ENCODE measurements around the gene CERS5.

DNA sequence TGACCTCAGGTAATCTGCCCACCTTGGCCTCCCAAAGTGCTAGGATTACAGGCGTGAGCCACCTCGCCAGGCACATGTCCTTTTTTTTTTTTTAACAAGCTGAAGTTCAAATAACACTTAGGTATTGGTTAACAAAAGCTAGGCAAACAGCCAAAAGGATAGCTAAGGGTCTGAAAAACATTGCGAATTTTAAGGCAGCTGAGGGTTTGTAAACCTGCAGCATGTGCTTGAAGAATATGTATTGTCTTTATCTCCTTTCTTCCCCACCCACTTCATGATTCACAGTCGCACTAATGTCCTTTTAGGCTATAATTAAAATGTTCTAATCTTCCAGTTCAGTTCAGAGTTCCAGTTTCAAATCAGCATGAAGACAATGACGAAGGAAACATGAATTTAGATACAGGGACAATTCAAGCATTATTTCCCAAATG is 30.1 kb upstream of the CERS5 start:
- TF ChIP-seq, protein P1, sequence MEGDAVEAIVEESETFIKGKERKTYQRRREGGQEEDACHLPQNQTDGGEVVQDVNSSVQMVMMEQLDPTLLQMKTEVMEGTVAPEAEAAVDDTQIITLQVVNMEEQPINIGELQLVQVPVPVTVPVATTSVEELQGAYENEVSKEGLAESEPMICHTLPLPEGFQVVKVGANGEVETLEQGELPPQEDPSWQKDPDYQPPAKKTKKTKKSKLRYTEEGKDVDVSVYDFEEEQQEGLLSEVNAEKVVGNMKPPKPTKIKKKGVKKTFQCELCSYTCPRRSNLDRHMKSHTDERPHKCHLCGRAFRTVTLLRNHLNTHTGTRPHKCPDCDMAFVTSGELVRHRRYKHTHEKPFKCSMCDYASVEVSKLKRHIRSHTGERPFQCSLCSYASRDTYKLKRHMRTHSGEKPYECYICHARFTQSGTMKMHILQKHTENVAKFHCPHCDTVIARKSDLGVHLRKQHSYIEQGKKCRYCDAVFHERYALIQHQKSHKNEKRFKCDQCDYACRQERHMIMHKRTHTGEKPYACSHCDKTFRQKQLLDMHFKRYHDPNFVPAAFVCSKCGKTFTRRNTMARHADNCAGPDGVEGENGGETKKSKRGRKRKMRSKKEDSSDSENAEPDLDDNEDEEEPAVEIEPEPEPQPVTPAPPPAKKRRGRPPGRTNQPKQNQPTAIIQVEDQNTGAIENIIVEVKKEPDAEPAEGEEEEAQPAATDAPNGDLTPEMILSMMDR (IDR thresholded peaks at IDR 0.05) = no peak
- TF ChIP-seq GATA2 (CRISPR knock-in tag; IDR thresholded peaks at IDR 0.05) = no peak
- TF ChIP-seq, protein P2, sequence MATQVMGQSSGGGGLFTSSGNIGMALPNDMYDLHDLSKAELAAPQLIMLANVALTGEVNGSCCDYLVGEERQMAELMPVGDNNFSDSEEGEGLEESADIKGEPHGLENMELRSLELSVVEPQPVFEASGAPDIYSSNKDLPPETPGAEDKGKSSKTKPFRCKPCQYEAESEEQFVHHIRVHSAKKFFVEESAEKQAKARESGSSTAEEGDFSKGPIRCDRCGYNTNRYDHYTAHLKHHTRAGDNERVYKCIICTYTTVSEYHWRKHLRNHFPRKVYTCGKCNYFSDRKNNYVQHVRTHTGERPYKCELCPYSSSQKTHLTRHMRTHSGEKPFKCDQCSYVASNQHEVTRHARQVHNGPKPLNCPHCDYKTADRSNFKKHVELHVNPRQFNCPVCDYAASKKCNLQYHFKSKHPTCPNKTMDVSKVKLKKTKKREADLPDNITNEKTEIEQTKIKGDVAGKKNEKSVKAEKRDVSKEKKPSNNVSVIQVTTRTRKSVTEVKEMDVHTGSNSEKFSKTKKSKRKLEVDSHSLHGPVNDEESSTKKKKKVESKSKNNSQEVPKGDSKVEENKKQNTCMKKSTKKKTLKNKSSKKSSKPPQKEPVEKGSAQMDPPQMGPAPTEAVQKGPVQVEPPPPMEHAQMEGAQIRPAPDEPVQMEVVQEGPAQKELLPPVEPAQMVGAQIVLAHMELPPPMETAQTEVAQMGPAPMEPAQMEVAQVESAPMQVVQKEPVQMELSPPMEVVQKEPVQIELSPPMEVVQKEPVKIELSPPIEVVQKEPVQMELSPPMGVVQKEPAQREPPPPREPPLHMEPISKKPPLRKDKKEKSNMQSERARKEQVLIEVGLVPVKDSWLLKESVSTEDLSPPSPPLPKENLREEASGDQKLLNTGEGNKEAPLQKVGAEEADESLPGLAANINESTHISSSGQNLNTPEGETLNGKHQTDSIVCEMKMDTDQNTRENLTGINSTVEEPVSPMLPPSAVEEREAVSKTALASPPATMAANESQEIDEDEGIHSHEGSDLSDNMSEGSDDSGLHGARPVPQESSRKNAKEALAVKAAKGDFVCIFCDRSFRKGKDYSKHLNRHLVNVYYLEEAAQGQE (IDR thresholded peaks at IDR 0.05; ENCODE audit: low read depth, low read length) = no peak
- TF ChIP-seq ELF1 (IDR thresholded peaks at IDR 0.05) = no peak
- no peak for TF ChIP-seq FOXJ3 (CRISPR knock-in tag; IDR thresholded peaks at IDR 0.05)
- no peak for TF ChIP-seq POLR2AphosphoS5 (IDR thresholded peaks at IDR 0.05; ENCODE audit: low read depth, low read length)
- TF ChIP-seq FOSL2 (IDR thresholded peaks at IDR 0.05; ENCODE audit: borderline replicate concordance, low read depth) = no peak
- no peak for TF ChIP-seq EP300 (IDR thresholded peaks at IDR 0.05; ENCODE audit: borderline replicate concordance in 1 of 2, low read depth in 1 of 2, low read length in 1 of 2)
